Thyroid gland (tissue), 4 donors: ENCODE measurements around the gene GREB1. TPM values are rescaled to one million over a fixed set of nuclear protein-coding genes. Genes with fewer than 3 reads are reported as not detected.

Experiments used
- DNase-seq, 2 donors: peaks; one replicate each; pipeline ENCODE4 v3.0.0-alpha.2; 2019
- H3K27ac ChIP-seq, 3 donors: fragments of 200-600 bp; sonication (generic); 1 replicate in 2 of 3; 2 replicates in 1 of 3; pipeline ENCODE4 v1.5.1; 2016 to 2019; ENCODE audit warnings: mild to moderate bottlenecking in 1 of 3, moderate library complexity in 1 of 3
- H3K27me3 ChIP-seq: fragments of 200-600 bp; sonication (generic); one replicate; pipeline ENCODE4 v1.5.1; 2019
- H3K36me3 ChIP-seq, 2 donors: fragments of 200-600 bp; sonication (generic); one replicate each; pipeline ENCODE4 v1.5.1; 2016 to 2019
- H3K4me1 ChIP-seq, 2 donors: fragments of 200-600 bp; sonication (generic); one replicate each; pipeline ENCODE4 v1.5.1; 2017 to 2019
- H3K4me3 ChIP-seq, 3 donors: fragments of 200-600 bp; sonication (generic); replicated peaks in 1 of 3; 1 replicate in 2 of 3; 2 replicates in 1 of 3; pipeline ENCODE4 v1.5.1; 2016; ENCODE audit warnings: mild to moderate bottlenecking in 1 of 3
- H3K9me3 ChIP-seq: fragments of 200-600 bp; sonication (generic); one replicate; pipeline ENCODE4 v1.5.1; 2017
- POLR2A ChIP-seq, 2 donors: fragments of 450-650 bp; IDR thresholded peaks; one replicate each; pipeline ENCODE4 v1.6.1; 2017; ENCODE audit warnings: antibody characterized with exemption in 2 of 2, mild to moderate bottlenecking in 2 of 2, moderate library complexity in 1 of 2
- WGBS, 2 donors: methylation state at CpG; one replicate each; pipeline ENCODE4 v1.1.5; 2017; 5-methylcytosine and 5-hydroxymethylcytosine counted together
- intact Hi-C: fragments of 100-400 bp; cut with DNase I; formaldehyde crosslinking; loops from one replicate; pipeline ENCODE4 v1.15.1; 2023
- total RNA-seq, 4 donors: library from RNA; depleted of rRNA; stranded (reverse); fragments of >200 nt; gene quantifications; one replicate each; pipeline ENCODE4 v1.2.3, GENCODE V29; 2016
- TF ChIP-seq, protein P1 (sequence below), 6 experiments: fragments of 200-600 bp in 3 of 6; fragments of 450-650 bp in 3 of 6; sonication (generic) in 3 of 6; IDR thresholded peaks; one replicate each; pipeline ENCODE4 v1.5.1; 2016 to 2019; ENCODE audit warnings: antibody characterized with exemption in 6 of 6, mild to moderate bottlenecking in 2 of 6, inconsistent platforms in 1 of 6, moderate library complexity in 1 of 6

The GREB1 gene
- total RNA-seq, 4 donors from 2014 or later = 0.94 to 4.2 (median 2.0) TPM

- intact Hi-C loops = no loop called here
- no peak overlapping the region for H3K27ac ChIP-seq
- TF ChIP-seq, protein P1, sequence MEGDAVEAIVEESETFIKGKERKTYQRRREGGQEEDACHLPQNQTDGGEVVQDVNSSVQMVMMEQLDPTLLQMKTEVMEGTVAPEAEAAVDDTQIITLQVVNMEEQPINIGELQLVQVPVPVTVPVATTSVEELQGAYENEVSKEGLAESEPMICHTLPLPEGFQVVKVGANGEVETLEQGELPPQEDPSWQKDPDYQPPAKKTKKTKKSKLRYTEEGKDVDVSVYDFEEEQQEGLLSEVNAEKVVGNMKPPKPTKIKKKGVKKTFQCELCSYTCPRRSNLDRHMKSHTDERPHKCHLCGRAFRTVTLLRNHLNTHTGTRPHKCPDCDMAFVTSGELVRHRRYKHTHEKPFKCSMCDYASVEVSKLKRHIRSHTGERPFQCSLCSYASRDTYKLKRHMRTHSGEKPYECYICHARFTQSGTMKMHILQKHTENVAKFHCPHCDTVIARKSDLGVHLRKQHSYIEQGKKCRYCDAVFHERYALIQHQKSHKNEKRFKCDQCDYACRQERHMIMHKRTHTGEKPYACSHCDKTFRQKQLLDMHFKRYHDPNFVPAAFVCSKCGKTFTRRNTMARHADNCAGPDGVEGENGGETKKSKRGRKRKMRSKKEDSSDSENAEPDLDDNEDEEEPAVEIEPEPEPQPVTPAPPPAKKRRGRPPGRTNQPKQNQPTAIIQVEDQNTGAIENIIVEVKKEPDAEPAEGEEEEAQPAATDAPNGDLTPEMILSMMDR (IDR thresholded peaks at IDR 0.05) = no peak
- no peak for TF ChIP-seq POLR2A (IDR thresholded peaks at IDR 0.05)
- no peak for DNase-seq
- no peaks in the 10 kb centered on the region for H3K36me3 ChIP-seq
- no peaks in the 10 kb centered on the region for H3K9me3 ChIP-seq
- peaks cover 7 to 10% of the 10 kb centered on the region in 2 donors for H3K4me1 ChIP-seq
- H3K27me3 ChIP-seq = no peaks in the 10 kb centered on the region
- WGBS, 2 donors = 82 to 83% methylated on average over 7 of the region's 7 CpGs
- H3K4me3 ChIP-seq = no peak overlapping the region
Observed at GRCh38 chr2:11534746-11535484, 1.1 kb downstream of the GREB1 start.

GRCh38 chr2:11535899-11536344, 2.1 kb downstream of the GREB1 start:
- no peak for DNase-seq
- 87 to 88% methylated on average over 7 of the region's 7 CpGs for WGBS, 2 donors
- TF ChIP-seq POLR2A (IDR thresholded peaks at IDR 0.05) = no peak
- TF ChIP-seq, protein P1 (IDR thresholded peaks at IDR 0.05) = no peak
- Histone ChIP-seq H3K9me3 (no peaks in the 10 kb centered on the region), H3K27ac (no peak overlapping the region), H3K4me3 (no peak overlapping the region), H3K36me3 (no peaks in the 10 kb centered on the region), H3K4me1 (peaks cover 17% of the 10 kb centered on the region in 2 donors), H3K27me3 (no peaks in the 10 kb centered on the region)
- intact Hi-C loops = no loop called here

DNA sequence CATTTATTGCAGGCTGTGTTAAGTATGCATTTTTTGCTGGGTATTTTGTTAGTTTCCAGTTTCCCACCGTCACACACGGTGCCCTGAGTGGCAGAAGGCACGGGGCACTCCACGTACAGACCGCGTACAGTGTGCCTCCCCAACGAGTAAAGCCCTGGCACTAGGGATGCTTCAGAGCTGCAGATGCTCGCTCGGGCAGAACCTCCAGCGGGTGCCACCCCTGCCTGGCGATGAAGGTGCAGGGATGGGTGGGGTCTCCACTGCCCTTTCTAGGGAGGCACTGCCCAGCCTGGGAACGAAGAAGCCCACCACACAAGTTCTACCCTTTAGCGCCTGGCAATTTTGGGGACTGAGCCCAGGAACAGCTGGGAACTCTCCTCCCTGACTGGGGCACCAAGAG, 4.1 kb downstream of the GREB1 start:
- H3K4me3 ChIP-seq = no peak overlapping the region
- no peak overlapping the region for H3K27ac ChIP-seq
- WGBS, 2 donors = 54 to 62% methylated on average over 9 to 13 of the region's 13 CpGs
- intact Hi-C loops = no loop called here
- H3K4me1 ChIP-seq = peaks cover 17 to 18% of the 10 kb centered on the region in 2 donors
- H3K9me3 ChIP-seq = no peaks in the 10 kb centered on the region
- H3K27me3 ChIP-seq = no peaks in the 10 kb centered on the region
- H3K36me3 ChIP-seq = no peaks in the 10 kb centered on the region
- DNase-seq = no peak
- no peak for TF ChIP-seq POLR2A (IDR thresholded peaks at IDR 0.05)
- TF ChIP-seq, protein P1 (IDR thresholded peaks at IDR 0.05) = no peak

DNA sequence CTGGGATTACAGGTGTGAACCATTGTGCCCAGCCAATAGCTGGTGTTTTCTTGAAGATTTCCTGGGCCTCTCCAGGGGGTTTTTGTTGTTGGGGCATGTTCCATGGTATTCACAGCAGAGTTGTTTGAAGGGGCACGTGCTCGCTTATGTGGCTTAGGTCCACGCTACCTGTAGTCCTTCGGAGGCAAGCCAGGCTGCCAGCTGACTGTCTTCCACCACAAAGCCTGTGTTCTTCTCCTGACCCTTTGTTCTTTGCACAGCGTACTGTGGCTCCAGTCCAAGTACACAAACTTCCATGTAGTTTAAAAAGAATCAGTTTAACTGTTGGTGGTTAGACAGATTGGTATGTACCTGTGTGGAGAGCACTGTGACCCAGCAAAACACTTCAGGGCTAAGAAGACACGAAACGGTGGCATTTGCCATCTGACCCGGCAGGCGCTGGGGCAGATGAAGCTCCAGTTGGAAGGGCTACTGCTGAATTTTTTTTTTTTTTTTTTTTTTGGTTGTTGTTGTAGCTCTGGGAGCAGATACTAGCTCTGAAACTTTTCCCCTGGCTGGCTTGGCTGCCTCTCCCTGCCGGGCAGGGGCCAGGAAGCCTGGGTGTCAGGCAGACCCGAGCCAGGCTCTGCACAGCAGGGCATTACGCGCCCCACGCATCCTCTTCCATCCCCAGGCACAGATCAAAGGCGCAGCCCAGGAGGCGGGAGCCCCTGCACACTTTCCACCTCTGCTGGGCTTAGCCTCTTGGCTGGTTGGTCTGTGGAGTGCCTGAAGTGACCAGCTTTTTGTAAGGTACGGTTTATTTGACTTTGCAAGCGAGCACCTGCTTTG, 5.7 kb downstream of the GREB1 start:
- Histone ChIP-seq H3K9me3 (no peaks in the 10 kb centered on the region), H3K27me3 (no peaks in the 10 kb centered on the region), H3K36me3 (no peaks in the 10 kb centered on the region), H3K4me1 (peaks cover 17 to 18% of the 10 kb centered on the region in 2 donors), H3K4me3 (no peak overlapping the region), H3K27ac (no peak overlapping the region)
- peak; percentile 77 for DNase-seq
- intact Hi-C loops = no loop called here
- 24 to 31% methylated on average over 18 of the region's 18 CpGs for WGBS, 2 donors
- TF ChIP-seq, protein P1 (IDR thresholded peaks at IDR 0.05) = no peak
- no peak for TF ChIP-seq POLR2A (IDR thresholded peaks at IDR 0.05)
